Vagina (tissue), 2 donors: ENCODE data around the gene RAC3.

Experiments used
- POLR2A ChIP-seq, 2 donors: fragments of 450-650 bp; IDR thresholded peaks; one replicate each; pipeline ENCODE4 v1.6.1; 2017; ENCODE audit warnings: antibody characterized with exemption in 2 of 2, mild to moderate bottlenecking in 2 of 2, moderate library complexity in 2 of 2
- TF ChIP-seq, protein P1 (sequence below), 3 experiments: fragments of 450-650 bp in 2 of 3; fragments of 200-600 bp in 1 of 3; sonication (generic) in 1 of 3; IDR thresholded peaks; one replicate each; pipeline ENCODE4 v1.5.1; 2017 to 2019; ENCODE audit warnings: antibody characterized with exemption in 3 of 3, mild to moderate bottlenecking in 2 of 3, moderate library complexity in 2 of 3

DNA sequence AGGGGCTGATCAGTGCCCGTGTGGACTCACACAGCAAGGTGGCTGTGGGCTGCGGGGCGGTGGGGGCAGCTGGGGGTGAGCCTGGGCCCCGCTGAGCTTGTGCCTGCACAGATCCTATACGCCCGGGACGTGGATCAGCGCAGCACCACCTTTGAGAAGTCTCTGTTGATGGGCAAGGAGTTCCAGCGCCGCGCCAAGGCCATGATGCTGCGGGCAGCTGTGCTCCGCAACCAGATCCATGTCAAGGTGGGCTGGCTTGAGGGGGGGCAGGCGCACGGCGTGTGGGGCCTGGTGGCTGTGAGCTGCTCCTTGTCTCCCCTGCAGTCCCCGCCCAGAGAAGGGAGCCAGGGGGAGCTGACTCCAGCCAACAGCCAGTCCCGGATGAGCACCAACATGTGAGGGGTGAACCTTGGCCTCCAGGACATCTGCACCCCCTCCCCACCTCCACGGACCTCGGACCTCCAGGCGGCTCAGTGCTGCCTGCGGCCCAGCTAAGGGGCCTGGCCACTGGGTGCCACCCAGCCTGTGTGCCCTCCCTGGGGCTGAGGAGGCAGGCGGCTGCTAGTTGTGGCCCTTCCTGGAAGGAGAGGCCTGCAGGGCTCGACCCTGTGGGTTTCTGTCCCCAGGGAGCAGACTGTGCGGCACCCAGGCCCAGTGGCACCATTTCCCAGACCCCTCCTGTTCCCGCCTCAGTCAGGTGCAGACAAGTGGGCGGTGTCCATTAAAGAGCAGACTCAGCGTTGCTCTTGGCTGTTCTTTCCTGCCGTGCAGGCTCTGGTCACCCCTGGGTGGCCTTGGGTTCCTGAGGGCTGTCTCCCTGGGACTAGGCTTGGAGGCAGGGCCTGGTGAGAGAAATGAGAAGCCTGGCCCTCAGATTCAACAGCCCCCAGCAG lies 25.5 kb downstream of the RAC3 start:
- TF ChIP-seq, protein P1, sequence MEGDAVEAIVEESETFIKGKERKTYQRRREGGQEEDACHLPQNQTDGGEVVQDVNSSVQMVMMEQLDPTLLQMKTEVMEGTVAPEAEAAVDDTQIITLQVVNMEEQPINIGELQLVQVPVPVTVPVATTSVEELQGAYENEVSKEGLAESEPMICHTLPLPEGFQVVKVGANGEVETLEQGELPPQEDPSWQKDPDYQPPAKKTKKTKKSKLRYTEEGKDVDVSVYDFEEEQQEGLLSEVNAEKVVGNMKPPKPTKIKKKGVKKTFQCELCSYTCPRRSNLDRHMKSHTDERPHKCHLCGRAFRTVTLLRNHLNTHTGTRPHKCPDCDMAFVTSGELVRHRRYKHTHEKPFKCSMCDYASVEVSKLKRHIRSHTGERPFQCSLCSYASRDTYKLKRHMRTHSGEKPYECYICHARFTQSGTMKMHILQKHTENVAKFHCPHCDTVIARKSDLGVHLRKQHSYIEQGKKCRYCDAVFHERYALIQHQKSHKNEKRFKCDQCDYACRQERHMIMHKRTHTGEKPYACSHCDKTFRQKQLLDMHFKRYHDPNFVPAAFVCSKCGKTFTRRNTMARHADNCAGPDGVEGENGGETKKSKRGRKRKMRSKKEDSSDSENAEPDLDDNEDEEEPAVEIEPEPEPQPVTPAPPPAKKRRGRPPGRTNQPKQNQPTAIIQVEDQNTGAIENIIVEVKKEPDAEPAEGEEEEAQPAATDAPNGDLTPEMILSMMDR (IDR thresholded peaks at IDR 0.05): no peak
- TF ChIP-seq POLR2A (IDR thresholded peaks at IDR 0.05): no peak
